RWPE1 (cell line): ENCODE measurements around the gene BMP8B.

Experiments used
- CTCF ChIA-PET: fragments of 350-600 bp; sonication (Branson Sonifier 250); formaldehyde crosslinking; extraction: SDS; loops from one replicate; lab custom pipeline; 2021; lab: Yijun Ruan, JAX
- POLR2A ChIA-PET: fragments of 400-600 bp; formaldehyde crosslinking; extraction: SDS; loops from one replicate; lab custom pipeline; 2020; ENCODE audit warnings: antibody characterized with exemption; ENCODE audit not compliant: low non-redundant PET; lab: Yijun Ruan, JAX
- DNase-seq: peaks from one replicate; pipeline ENCODE4 v3.0.0; 2012; ENCODE audit warnings: low spot score
- H3K27ac ChIP-seq: fragments of 450-650 bp; 2 replicates; pipeline ENCODE4 v1.5.1; 2017
- TF ChIP-seq, protein P1 (sequence below): fragments of 450-650 bp; conservative IDR thresholded peaks from 2 replicates; pipeline ENCODE4 v1.5.1; 2017; ENCODE audit warnings: low read depth, mild to moderate bottlenecking

Gene BMP8B

DNA sequence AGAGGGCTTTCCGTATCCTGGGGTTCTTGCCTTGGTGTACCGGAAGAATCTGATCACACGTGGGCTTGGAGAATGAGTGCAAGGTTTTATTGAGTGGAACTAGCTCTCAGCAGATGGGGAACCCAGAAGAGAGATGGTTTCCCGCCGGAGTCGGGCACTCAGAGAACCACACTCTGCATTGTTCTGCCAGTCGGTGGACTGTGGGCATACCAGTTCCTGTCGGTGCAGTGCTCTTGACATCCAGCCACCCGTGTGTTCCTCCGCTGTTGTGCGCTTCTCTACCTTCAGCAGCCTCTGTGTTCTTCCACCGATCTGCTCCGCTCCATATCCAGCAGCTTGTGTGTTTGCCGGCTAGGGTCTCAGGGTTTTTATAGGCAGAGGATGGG, 60.7 kb downstream of the BMP8B start:
- no peak overlapping the region for H3K27ac ChIP-seq
- POLR2A ChIA-PET, result no interaction called here
- DNase-seq, result no peak
- CTCF ChIA-PET, result interaction anchor here (0.6 kb wide), 1 partner anchor 122 kb away, joined by 5 read pairs; no protein-coding TSS in a partner anchor
- TF ChIP-seq, protein P1, sequence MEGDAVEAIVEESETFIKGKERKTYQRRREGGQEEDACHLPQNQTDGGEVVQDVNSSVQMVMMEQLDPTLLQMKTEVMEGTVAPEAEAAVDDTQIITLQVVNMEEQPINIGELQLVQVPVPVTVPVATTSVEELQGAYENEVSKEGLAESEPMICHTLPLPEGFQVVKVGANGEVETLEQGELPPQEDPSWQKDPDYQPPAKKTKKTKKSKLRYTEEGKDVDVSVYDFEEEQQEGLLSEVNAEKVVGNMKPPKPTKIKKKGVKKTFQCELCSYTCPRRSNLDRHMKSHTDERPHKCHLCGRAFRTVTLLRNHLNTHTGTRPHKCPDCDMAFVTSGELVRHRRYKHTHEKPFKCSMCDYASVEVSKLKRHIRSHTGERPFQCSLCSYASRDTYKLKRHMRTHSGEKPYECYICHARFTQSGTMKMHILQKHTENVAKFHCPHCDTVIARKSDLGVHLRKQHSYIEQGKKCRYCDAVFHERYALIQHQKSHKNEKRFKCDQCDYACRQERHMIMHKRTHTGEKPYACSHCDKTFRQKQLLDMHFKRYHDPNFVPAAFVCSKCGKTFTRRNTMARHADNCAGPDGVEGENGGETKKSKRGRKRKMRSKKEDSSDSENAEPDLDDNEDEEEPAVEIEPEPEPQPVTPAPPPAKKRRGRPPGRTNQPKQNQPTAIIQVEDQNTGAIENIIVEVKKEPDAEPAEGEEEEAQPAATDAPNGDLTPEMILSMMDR, result no peak

DNA sequence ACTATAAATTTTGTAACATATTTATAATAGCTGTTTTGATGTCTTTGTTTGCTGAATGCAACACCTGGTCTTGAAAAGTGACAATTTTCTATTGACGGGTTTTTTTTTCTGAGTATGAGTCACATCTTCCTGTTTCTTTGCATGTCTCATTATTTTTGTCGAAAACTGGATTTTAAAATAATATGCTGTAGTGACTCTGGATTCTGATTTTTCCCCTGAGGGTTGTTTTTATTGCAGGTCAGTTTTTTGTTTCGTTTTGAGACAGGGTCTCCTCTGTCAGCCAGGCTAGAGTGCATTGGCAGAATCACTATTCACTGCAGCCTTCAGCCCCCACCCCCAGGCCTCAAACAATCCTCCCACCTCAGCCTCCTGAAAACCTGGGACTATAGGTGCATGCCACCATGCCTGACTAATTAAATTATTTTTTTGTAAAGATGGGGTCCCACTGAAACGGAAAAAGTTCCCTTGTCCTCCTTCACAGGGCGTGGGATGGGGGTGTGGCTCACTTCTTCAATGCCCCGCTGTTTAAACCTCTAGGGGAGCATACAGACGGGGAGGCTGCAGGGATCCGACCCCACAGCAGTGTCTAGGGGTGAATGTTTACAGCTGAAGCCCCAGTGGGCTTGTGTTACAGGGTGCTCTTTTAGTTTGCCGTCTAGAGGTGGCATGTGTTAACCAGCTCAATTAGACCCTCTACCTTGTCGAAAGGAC, 61.3 kb downstream of the BMP8B start:
- ChIA-PET POLR2A (no interaction called here), CTCF (interaction anchor here (0.6 kb wide), 1 partner anchor 121 kb away, joined by 5 read pairs; no protein-coding TSS in a partner anchor)
- no peak overlapping the region for H3K27ac ChIP-seq
- DNase-seq, result no peak
- TF ChIP-seq, protein P1, result no peak

DNA sequence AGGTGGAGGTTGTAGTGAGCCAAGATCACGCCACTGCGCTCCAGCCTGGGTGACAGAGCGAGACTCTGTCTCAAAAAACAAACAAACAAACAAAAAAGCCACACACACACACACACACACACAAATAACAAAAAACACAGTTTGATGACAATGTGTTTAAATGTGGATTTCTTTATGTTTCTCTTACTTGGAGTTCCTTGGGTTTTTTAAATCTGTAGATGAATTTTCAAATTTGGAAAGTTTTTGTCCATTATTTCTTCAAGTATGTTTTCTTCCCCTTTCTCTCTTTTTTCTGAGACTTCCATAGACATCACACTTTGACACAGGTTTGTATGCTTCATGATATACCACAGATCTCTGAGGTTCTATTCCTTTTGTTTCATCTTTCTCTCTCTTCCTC, 62.1 kb downstream of the BMP8B start:
- POLR2A ChIA-PET, result no interaction called here

DNA sequence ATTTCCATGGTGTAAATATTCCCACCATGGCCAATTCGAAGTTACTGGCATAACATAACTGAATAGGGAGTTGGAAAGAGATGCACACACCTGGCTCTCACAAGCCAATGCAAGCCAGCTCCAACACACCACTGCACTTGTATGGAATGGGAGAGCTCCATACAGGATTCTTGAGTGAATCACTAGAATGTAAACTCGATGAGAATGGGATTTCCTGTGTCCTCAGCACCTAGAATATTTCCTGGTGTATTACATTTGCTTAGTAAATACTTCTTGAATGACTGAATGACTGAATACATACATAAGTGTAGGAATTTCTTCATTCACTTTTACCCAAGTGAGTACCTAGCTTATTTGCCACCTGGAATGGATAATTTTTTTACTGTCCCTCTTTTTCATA, 66.2 kb downstream of the BMP8B start:
- TF ChIP-seq, protein P1, result no peak
- DNase-seq, result peak; percentile 29
- ChIA-PET CTCF (interaction anchor here (0.7 kb wide), 1 partner anchor 1220 kb away, joined by 3 read pairs; no protein-coding TSS in a partner anchor), POLR2A (no interaction called here)
- no peak overlapping the region for H3K27ac ChIP-seq

More for the DNA sequence above, 62.1 kb downstream of the BMP8B start:
- TF ChIP-seq, protein P1, result no peak
- no peak overlapping the region for H3K27ac ChIP-seq
- CTCF ChIA-PET, result no interaction called here
- DNase-seq, result no peak

DNA sequence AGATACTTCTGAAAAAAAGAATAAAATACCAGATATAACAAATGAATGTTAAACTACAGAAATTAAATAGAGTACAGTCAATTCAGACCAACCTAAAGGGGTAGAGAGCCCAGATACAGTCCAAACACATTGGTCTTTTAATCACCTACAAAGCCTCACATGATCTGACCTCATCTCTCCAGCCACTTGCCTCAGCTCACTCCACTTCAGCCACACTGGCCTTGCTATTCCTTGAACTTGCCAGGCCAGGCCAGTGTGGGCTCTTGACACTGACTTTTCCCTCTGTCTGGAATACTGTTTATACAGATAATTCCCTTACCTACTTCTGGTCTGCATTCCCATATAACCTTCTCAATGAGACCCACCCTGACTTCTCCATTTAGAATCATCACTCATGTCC, 67.0 kb downstream of the BMP8B start:
- POLR2A ChIA-PET, result no interaction called here
- H3K27ac ChIP-seq, result no peak overlapping the region
- DNase-seq, result no peak
- CTCF ChIA-PET, result no interaction called here
- TF ChIP-seq, protein P1, result no peak

DNA sequence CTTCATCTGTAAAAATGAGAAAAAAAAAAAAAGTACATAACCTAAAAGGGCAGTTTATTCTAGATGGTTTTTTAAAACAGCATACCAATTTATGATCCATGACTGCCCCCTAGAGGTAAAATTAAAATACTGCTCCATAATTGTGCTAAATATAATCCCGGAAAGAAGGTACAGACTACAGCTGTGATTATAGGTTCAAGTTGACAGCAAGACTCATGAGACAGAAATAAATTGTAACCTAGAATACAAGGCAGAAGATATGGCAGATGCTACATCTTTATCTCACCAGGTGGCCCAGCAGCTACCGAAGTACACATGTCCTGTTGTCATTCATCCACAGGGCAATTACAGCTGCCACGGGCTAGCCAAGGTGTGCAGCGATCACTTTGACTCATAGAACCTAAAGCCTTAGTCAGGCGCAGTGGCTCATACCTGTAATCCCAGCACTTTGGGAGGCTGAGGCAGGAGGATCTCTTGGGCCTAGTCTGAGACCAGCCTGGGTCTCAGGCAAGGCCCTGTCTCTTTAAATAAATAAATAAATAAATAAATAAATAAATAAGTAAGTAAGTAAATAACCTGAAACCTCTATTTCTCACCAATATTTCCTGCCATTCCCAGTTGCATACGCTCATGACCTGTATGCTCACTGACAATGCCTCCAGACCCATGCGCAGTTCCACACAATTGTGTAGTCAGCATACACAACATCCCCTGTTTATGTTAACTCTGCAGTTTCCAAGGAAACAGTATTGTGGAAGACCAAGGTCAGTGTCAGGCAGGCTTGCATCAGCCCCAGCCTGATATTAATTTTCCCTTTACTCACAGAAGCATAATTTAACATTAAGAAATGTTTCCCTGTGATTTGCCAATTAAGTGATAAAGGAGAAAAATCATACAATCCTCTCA, 68.3 kb downstream of the BMP8B start:
- ChIA-PET CTCF (interaction anchor here (0.7 to 1.5 kb wide), 12 partner anchors 12 to 585 kb away, joined by 3 to 10 read pairs (median 4); no protein-coding TSS in a partner anchor), POLR2A (interaction anchor here (0.5 kb wide), 1 partner anchor 54 kb away, joined by 3 read pairs; no protein-coding TSS in a partner anchor)
- TF ChIP-seq, protein P1, result peak; percentile 75
- no peak overlapping the region for H3K27ac ChIP-seq
- peak; percentile 38 for DNase-seq
